Naive B cell (primary cell): ENCODE data around the gene ATP2A2. TPM values are rescaled to one million over a fixed set of nuclear protein-coding genes. Genes with fewer than 3 reads are reported as not detected.

Source experiments
- ATAC-seq, 2 donors: fragments of 150-1000 bp; cut with Tn5 transposase; 2 replicates each; pipeline ENCODE4 v1.10.0; 2021; ENCODE audit warnings: low read depth in 2 of 2, mild to moderate bottlenecking in 2 of 2, moderate library complexity in 2 of 2
- DNase-seq: peaks from one replicate; pipeline ENCODE4 v3.0.0; 2022
- H3K27ac Mint-ChIP-seq, 6 donors: one replicate each; pipeline ENCODE4 v1.8.0; 2020 to 2022; ENCODE audit warnings: mild to moderate bottlenecking in 6 of 6, mixed read lengths in 6 of 6, moderate library complexity in 5 of 6, inconsistent platforms in 2 of 6
- H3K27me3 Mint-ChIP-seq, 3 donors: one replicate each; pipeline ENCODE4 v1.8.0; 2021 to 2022; ENCODE audit warnings: mixed read lengths in 3 of 3, mild to moderate bottlenecking in 1 of 3
- H3K36me3 Mint-ChIP-seq, 2 donors: one replicate each; pipeline ENCODE4 v1.8.0; 2020 to 2022; ENCODE audit warnings: mixed read lengths in 2 of 2, inconsistent platforms in 1 of 2, mild to moderate bottlenecking in 1 of 2
- H3K4me1 Mint-ChIP-seq, 3 donors: one replicate each; pipeline ENCODE4 v1.8.0; 2020 to 2022; ENCODE audit warnings: mixed read lengths in 3 of 3, inconsistent platforms in 1 of 3, mild to moderate bottlenecking in 1 of 3, moderate library complexity in 1 of 3
- H3K4me3 Mint-ChIP-seq, 8 donors: one replicate each; pipeline ENCODE4 v1.8.0; 2020 to 2022; ENCODE audit warnings: mild to moderate bottlenecking in 8 of 8, mixed read lengths in 8 of 8, moderate library complexity in 8 of 8, inconsistent platforms in 2 of 8
- H3K9me3 Mint-ChIP-seq, 7 donors: one replicate each; pipeline ENCODE4 v1.8.0; 2020 to 2022; ENCODE audit warnings: mixed read lengths in 7 of 7, mild to moderate bottlenecking in 5 of 7, inconsistent platforms in 2 of 7, moderate library complexity in 1 of 7
- polyA plus RNA-seq, 6 donors: library from polyadenylated mRNA; unstranded; fragments of 300-500 nt; fragmentation: Illumina TruSeq; gene quantifications; one replicate each; pipeline ENCODE4 v1.2.3, GENCODE V29; 2021; ENCODE audit warnings: low read depth in 6 of 6

The ATP2A2 gene
- polyA plus RNA-seq, 6 donors from 2014 or later = 1.6 to 3.8 (median 2.8) TPM

DNA sequence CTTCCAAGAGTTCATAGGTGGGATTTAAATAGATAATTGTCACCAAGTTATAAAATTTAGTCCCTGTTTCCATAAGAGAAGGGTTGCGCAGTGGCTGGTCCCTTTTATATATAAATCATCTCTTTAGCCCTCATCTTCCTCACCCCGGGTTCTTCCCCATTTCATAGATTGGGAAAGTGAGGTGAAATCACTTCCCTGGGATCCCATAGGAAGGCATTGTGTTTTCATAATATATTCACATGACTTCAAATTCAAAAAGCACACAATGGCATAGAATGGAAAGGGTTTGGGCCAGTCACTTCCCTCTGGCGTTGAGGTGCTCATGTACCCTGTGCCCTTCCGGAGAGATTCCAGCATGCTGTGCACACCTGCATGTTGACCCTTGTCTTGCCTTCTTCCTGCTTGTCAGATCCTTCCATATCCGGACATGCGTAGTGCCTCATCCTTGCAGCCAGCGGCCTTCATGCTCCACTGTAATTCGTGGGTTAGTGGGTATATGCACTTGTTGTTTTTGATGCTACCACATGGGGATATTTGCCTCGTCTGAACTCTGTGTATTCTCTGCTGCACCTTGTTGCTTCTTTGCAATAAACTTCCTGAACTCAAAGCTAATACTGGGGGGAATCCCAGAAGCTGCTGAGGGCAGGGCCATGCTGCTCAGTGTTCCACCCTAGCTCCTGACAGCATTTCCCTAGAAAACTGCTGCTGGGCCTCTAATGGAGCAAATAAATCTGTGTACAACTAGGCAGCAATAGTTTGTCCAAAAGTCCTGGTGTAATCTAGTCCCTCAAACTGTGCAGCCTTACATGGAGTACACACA lies 62.9 kb downstream of the ATP2A2 start:
- Mint-ChIP-seq H3K9me3 (no peaks in the 10 kb centered on the region), H3K4me1 (peaks cover 1 to 10% (median 2%) of the 10 kb centered on the region in 3 donors), H3K36me3 (peaks cover 20 to 35% of the 10 kb centered on the region in 2 donors), H3K27me3 (no peaks in the 10 kb centered on the region), H3K27ac (no peak overlapping the region), H3K4me3 (peak overlapping the region in 1 of 8 donors; percentile 11)
- DNase-seq (no peak), ATAC-seq (no peak)

DNA sequence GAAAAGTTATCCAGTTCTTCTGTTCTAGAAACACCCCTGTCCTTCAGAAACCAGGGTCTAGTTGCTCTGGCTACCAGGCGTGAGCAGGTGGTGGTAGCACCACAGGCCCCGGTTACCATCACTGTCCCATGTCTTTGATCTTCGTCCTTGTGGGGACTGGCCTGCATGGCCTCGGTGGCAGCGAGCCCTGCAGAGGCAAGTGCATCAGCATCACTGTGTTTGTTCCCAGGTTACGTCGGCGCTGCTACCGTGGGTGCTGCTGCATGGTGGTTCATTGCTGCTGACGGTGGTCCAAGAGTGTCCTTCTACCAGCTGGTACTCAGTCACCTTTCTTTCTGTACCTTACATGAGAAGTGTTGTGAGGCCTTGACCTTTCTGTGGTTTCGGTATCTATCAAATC lies 63.6 kb downstream of the ATP2A2 start:
- Mint-ChIP-seq H3K27me3 (no peaks in the 10 kb centered on the region), H3K27ac (no peak overlapping the region), H3K36me3 (peaks cover 17 to 32% of the 10 kb centered on the region in 2 donors), H3K4me3 (no peak overlapping the region), H3K9me3 (no peaks in the 10 kb centered on the region), H3K4me1 (peaks cover 6 to 12% (median 7%) of the 10 kb centered on the region in 3 donors)
- DNase-seq (no peak), ATAC-seq (no peak)

DNA sequence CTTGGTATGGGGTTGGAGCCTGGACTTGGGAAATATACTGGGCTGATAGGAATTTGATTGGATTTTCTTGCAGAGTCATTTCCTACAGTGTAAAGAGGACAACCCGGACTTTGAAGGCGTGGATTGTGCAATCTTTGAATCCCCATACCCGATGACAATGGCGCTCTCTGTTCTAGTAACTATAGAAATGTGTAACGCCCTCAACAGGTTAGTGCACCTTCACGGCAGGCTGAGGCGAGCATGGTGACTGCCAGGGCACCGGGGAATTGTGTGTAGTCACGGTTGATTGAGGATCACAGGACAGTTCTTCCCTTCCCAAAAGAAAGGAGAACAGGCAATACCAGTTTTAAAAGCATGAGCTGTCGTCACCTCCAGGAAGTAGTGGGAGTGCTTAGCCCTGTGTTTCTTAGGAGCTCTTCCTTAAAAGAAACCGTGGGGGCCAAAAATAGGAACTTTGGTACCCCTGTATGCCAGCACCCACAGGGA lies 64.2 kb downstream of the ATP2A2 start:
- Mint-ChIP-seq H3K36me3 (peaks cover 17 to 27% of the 10 kb centered on the region in 2 donors), H3K27me3 (no peaks in the 10 kb centered on the region), H3K4me1 (peaks cover 12 to 17% (median 12%) of the 10 kb centered on the region in 3 donors), H3K27ac (peak overlapping the region in 2 of 6 donors; percentile 10 to 80), H3K4me3 (no peak overlapping the region), H3K9me3 (no peaks in the 10 kb centered on the region)
- DNase-seq (no peak), ATAC-seq (no peak)

DNA sequence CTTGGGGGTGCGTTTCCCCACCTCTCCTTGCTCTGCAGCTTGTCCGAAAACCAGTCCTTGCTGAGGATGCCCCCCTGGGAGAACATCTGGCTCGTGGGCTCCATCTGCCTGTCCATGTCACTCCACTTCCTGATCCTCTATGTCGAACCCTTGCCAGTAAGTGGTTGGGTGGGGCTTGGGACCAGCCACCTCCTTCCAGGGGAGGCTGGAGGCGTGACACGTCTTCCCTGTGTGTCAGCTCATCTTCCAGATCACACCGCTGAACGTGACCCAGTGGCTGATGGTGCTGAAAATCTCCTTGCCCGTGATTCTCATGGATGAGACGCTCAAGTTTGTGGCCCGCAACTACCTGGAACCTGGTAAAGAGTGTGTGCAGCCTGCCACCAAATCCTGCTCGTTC lies 64.9 kb downstream of the ATP2A2 start:
- Mint-ChIP-seq H3K27ac (peak overlapping the region in 1 of 6 donors; percentile 50), H3K4me3 (no peak overlapping the region), H3K4me1 (peaks cover 12 to 18% (median 12%) of the 10 kb centered on the region in 3 donors), H3K9me3 (no peaks in the 10 kb centered on the region), H3K27me3 (no peaks in the 10 kb centered on the region), H3K36me3 (peaks cover 17 to 26% of the 10 kb centered on the region in 2 donors)
- ATAC-seq (no peak), DNase-seq (no peak)

DNA sequence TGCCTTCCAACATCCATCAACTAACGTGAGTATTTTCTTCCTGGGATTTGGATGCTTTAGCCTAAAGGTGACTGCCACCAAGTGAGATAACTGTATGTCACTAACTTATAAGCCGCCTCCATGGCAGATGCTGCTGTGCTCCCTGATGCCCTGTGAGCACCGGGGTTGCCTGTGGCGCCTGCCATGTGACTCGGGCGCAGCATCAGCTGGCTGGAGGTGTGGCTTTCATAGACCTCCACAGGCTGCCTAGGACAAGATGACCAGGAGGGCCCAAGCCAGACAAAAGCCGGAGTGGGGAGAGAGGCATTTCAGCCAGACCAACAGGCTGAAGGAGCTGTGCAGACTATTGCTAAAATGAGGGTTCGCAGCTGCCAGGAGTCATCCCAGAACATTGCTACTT lies 66.7 kb downstream of the ATP2A2 start:
- Mint-ChIP-seq H3K27me3 (no peaks in the 10 kb centered on the region), H3K4me3 (no peak overlapping the region), H3K36me3 (peaks cover 17 to 26% of the 10 kb centered on the region in 2 donors), H3K27ac (no peak overlapping the region), H3K4me1 (peaks cover 12 to 18% (median 12%) of the 10 kb centered on the region in 3 donors), H3K9me3 (no peaks in the 10 kb centered on the region)
- ATAC-seq (no peak), DNase-seq (no peak)

DNA sequence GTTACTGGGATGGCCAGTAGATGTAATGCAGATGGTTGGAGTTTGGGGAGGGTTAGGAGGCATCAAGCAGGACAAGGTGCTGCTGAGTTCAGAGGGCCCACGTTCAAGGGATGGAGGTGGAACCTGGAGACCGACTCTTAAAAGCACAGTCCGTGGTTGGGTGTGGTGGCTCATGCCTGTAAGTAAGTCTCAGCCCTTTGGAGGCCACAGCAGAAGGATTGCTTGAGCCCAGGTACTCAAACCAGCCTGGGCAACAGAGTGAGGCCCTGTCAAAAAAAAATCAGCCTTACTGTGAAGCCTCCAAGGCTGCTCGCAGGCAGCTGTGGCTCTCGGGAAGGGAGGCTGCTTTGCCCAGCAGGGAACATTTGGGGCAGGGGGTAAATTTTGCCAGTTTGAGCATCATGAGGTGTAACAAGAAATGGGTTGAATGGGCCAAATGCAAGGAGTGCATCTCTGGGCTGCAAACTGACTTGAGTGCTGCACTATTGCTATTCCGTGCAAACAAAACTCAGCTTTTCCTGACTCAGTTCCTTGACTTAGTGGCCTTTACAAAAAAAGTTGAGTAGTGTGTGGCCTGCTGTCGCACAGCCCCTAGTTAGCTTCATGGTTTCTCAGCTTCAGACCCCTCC lies 67.5 kb downstream of the ATP2A2 start:
- H3K27me3 Mint-ChIP-seq = no peaks in the 10 kb centered on the region
- H3K27ac Mint-ChIP-seq = peak overlapping the region in 1 of 6 donors; percentile 36
- no peak overlapping the region for H3K4me3 Mint-ChIP-seq
- H3K36me3 Mint-ChIP-seq = peaks cover 17 to 20% of the 10 kb centered on the region in 2 donors
- H3K4me1 Mint-ChIP-seq = peaks cover 12 to 20% (median 12%) of the 10 kb centered on the region in 3 donors
- H3K9me3 Mint-ChIP-seq = no peaks in the 10 kb centered on the region
- no peak for ATAC-seq
- no peak for DNase-seq

DNA sequence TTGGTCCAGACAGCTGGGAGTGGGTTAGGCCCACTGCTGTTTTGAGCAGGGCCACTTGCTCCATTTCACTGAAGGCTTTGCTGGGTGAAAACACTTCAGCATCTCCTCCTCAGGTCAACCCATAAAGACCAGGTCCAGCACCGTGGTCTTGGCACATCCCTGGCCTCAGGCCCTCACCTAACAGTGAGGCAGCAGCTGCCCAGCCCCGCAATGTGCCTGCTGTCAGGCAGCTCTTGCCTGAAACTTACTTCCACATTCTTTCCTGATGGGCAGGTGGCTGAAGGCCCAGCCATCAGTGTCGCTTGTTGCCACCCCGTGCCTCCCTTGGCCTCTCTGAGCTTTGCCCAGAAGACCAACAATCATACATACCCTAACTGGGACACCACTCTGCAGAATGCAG lies 68.0 kb downstream of the ATP2A2 start:
- H3K36me3 Mint-ChIP-seq = peaks cover 13 to 15% of the 10 kb centered on the region in 2 donors
- no peak for ATAC-seq
- DNase-seq = no peak
- peak overlapping the region in 2 of 8 donors; percentile 1 to 56 for H3K4me3 Mint-ChIP-seq
- H3K9me3 Mint-ChIP-seq = no peaks in the 10 kb centered on the region
- H3K27me3 Mint-ChIP-seq = no peaks in the 10 kb centered on the region
- peak overlapping the region in 3 of 6 donors; percentile 77 to 94 (median 90) for H3K27ac Mint-ChIP-seq
- H3K4me1 Mint-ChIP-seq = peaks cover 12 to 20% (median 15%) of the 10 kb centered on the region in 3 donors

DNA sequence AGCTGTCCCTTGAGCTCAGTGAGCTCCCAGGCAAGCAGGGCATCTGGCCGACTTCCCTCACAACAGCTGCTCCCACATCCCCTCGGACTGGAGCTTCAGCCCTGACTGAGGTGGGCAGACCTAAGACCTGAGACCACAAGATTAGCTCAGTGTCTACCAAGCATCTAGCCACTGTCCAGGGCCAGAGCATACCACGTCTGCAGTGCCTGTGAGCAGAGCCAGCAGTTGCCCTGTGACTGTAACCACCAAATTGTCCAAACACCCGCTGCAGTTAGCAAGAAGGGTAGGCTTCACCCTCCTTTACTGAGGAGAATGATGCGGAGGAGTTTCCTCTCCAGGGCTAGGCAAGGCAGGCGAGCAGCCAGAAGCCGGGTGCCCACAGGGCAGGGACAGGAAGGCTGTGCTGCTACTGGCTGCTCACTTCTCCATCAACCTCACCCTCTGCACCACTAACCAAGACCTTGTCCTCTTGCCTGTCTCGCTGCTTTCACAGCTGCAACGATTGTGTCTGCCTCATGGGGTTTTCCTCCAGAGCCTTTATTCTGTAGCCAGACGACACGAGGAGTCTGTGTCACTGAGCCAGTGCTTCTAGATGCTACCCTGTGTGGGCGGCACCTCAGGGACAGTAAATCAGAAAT lies 68.6 kb downstream of the ATP2A2 start:
- Mint-ChIP-seq H3K27ac (peak overlapping the region in 5 of 6 donors; percentile 20 to 94 (median 73)), H3K36me3 (peaks cover 7 to 13% of the 10 kb centered on the region in 2 donors)

DNA sequence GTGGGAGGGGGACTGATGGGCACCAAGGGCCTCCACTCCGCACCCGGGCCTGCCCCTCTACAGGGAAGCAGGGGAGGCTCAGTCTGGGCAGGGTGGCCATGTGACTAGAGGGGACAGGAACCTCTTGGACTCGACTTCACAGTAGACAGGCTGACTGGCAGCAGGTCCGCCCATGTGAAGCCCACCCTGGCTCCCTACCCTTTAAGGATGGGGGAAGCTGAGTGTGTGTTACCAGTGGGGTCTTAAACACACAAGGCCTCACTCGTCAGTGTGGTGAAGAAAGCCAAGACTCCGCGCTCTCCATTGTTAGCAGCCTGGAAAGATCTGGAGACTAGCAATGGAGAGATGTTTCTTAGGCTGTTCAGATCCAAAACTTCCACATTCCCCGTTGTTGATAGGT lies 70.1 kb downstream of the ATP2A2 start:
- no peak overlapping the region for H3K4me3 Mint-ChIP-seq
- H3K4me1 Mint-ChIP-seq = peaks cover 16 to 32% (median 19%) of the 10 kb centered on the region in 3 donors
- no peak for DNase-seq
- H3K36me3 Mint-ChIP-seq = peaks cover 4 to 8% of the 10 kb centered on the region in 2 donors
- peaks cover 0 to 5% (median 0%) of the 10 kb centered on the region in 3 donors for H3K27me3 Mint-ChIP-seq
- no peaks in the 10 kb centered on the region for H3K9me3 Mint-ChIP-seq
- H3K27ac Mint-ChIP-seq = no peak overlapping the region
- ATAC-seq = no peak

More for the DNA sequence above, 68.6 kb downstream of the ATP2A2 start:
- peak; percentile 87 to 89 for ATAC-seq
- peak; percentile 20 for DNase-seq
- peaks cover 12 to 24% (median 16%) of the 10 kb centered on the region in 3 donors for H3K4me1 Mint-ChIP-seq
- H3K4me3 Mint-ChIP-seq = peak overlapping the region in 1 of 8 donors; percentile 56
- no peaks in the 10 kb centered on the region for H3K9me3 Mint-ChIP-seq
- H3K27me3 Mint-ChIP-seq = no peaks in the 10 kb centered on the region

DNA sequence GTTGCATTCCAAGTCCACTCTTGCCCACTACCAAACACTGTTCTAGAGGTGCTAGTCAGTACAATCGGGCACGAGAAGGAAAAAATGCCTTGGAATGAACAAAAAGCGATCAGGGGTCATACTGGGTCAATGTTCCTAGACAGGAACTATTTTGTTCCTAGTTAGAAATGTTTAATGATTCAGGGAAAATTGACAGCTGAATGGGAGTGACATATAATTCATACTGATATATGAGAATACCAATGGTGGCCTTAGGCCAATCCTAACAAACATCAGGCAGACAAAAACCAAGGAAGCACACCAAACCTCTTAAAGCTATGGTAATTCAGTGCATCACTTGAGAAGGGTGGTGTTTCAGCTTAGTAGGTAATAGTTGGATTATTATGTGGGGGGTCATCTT lies 71.4 kb downstream of the ATP2A2 start:
- H3K27ac Mint-ChIP-seq = peak overlapping the region in 3 of 6 donors; percentile 41 to 44 (median 43)
- no peak for DNase-seq
- H3K9me3 Mint-ChIP-seq = no peaks in the 10 kb centered on the region
- ATAC-seq = no peak
- peaks cover 0 to 5% (median 0%) of the 10 kb centered on the region in 3 donors for H3K27me3 Mint-ChIP-seq
- no peak overlapping the region for H3K4me3 Mint-ChIP-seq
- H3K36me3 Mint-ChIP-seq = no peaks in the 10 kb centered on the region
- peaks cover 16 to 32% (median 19%) of the 10 kb centered on the region in 3 donors for H3K4me1 Mint-ChIP-seq

DNA sequence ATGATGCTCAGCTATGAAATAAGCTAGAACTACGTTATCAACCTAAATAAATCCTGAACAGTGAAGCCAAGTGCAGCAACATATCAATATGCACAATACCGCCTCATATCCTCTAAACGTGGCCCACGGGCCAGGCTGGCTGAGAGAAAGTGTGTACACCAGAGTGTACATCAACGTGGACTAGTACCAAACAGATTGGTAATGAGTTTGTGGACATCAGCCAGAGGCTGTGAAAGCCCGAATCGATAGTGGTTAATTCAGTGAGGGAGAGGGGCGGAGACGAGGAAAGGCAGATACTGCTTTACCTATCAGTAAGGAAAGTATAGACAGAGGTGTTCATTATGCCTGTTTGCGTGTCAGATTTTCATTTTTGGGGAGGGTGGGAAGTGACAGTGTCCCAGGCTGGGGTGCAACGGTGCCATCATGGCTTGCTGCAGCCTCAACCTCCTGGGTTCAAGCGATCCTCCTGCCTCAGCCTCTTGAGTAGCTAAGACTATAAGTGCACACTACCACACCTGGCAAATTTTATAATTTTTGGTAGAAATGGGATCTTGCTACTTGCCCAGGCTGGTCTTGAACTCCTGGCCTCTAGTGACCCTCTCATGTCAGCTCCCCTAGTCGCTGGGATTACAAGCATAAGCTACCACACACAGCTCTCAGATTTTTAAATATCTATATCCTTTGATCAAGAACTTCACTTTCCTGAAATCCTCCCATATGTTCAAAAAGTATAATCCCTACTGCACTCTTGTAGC lies 72.3 kb downstream of the ATP2A2 start:
- Mint-ChIP-seq H3K27ac (peak overlapping the region in 2 of 6 donors; percentile 43 to 49), H3K4me3 (no peak overlapping the region), H3K27me3 (peaks cover 0 to 5% (median 0%) of the 10 kb centered on the region in 3 donors), H3K4me1 (peaks cover 16 to 31% (median 19%) of the 10 kb centered on the region in 3 donors), H3K36me3 (no peaks in the 10 kb centered on the region), H3K9me3 (no peaks in the 10 kb centered on the region)
- no peak for ATAC-seq
- DNase-seq = no peak

DNA sequence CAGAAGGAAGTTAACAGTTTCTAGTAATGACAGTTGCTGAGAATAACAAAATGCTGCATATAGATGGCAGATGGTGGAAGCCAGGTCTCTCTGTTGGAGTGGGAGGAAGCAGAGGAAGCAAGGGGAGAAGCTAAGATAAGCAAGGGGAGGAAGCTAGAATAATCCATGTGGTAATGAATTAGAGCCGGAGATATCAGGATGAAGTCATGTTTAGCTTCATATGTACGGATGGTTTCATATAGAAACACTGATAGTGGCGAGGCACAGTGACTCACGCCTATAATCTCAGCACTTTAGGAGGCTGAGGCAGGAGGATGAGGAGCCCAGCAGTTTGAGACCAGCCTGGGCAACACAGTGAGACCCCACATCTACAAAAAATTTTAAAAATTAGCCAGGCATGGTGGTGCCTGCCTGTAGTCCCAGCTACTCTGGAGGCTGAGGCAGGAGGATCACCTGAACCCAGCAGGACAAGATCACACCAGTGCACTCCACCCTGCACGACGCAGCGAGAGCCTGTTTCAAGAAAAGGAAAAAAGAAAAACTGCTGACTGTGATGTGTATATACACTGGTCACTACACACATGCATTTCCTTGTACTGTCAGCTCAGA lies 73.2 kb downstream of the ATP2A2 start:
- DNase-seq (no peak), ATAC-seq (no peak)
- Mint-ChIP-seq H3K27ac (peak overlapping the region in 2 of 6 donors; percentile 3 to 53), H3K27me3 (peaks cover 0 to 5% (median 0%) of the 10 kb centered on the region in 3 donors), H3K9me3 (no peaks in the 10 kb centered on the region), H3K4me3 (no peak overlapping the region), H3K4me1 (peaks cover 14 to 26% (median 16%) of the 10 kb centered on the region in 3 donors), H3K36me3 (no peaks in the 10 kb centered on the region)
